ENCODE results near the gene AGPAT3.

Gene AGPAT3

DNA sequence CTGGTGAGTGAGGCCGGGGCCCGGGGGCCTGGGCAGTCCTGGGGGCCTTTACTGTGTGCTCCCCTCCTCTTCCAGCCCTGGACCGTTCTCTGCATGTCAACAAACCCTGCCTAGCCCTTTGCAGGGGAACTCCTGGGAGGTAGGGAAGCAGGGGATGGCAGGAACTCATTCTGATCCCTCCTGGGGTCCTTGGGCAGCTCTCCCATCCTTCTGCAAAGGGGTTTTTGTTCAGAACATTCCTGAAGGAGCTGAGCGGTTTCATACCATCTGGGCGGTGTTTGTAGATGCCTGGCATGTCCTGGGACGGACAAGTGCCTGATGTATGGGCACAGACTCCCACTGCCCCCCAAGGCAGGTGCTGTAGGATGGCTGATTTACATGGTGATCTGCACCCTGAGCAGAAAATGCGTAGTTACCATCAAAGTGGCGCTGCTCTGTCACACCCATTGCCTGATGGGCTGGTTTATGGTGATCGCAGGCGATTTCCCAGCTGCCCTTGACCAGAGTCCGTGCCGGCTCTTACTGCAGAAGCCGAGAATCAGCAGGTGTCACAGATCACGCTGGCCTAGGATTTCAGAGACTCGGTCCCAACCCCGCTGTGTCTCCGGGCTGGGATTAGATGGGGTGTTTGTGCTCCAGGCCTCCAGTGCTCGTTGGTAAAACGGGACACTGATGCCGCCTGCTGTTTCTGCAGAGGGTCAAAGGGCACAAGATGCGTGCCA lies 75.5 kb downstream of the AGPAT3 start:
- DNase-seq, result no peak

GRCh38 chr21:43942201-43942600 lies 77.2 kb downstream of the AGPAT3 start:
- no peak for DNase-seq

DNA sequence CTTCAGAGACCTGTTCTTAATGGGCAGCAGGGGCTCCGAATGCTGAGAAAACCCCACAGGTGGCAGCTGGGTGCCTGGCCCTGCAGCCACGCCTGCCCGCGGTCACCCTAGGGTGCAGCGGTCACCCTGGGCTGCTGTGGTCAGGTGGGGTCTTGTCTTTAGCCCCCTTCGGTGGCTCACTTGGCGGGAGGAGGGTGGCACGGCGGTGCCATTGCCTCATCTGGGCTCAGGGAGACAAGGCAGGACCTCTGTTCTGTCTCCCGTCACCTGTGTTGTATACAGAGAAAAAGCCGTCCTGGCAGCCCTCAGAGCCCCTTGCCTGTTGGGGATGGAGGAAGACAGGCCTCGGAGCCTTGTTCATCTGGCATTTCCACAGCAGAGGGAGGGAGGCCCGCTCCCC lies 77.6 kb downstream of the AGPAT3 start:
- no peak for DNase-seq

GRCh38 chr21:43943512-43944077 lies 78.6 kb downstream of the AGPAT3 start:
- DNase-seq, result no peak

DNA sequence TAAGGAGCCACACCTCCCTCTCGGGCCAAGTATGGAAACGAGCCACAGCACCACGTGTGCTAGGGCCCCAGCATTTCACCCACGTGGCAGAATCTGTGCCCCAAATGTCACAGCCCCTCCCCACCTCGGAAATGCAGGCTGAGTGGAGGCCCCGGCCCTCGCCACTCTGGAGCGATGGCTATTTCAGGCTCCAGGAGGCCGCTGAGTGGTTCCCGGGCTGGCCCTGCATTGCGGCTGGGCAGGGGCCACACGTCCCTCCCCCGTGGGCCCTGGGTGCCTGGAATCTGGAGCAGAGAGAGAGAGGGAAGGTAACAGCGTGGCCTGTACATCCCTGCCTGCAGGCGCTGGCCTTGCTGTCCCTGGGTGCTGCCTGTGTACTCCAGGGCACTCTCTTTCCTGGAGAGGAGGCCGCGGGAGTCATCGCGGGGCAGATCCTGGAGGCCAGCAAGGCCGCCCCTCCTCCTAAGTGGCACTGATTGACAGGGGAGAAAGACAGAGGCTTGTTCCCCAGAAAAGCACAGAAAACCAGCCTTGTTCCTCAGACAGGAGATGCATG lies 79.1 kb downstream of the AGPAT3 start:
- DNase-seq, result no peak

DNA sequence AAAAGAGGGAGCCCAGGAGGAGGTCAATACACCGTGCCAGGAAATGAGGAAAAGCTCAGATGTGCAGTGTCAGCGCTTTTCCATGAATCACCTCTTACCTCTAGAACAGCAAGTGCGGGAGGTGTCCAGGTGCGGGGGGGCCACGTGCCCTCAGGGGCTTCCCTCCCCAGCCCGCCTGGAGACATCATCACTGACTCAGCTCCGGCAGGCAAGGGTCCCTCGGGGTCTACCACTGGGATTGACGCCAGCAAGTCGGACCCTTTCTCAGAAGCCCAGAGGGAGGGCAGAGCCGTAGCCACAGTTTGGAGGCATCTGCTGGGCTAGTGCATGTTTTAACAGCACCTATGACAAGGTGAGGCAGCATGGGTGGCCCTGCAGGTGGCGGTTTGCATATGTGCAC lies 79.7 kb downstream of the AGPAT3 start:
- DNase-seq, result no peak

DNA sequence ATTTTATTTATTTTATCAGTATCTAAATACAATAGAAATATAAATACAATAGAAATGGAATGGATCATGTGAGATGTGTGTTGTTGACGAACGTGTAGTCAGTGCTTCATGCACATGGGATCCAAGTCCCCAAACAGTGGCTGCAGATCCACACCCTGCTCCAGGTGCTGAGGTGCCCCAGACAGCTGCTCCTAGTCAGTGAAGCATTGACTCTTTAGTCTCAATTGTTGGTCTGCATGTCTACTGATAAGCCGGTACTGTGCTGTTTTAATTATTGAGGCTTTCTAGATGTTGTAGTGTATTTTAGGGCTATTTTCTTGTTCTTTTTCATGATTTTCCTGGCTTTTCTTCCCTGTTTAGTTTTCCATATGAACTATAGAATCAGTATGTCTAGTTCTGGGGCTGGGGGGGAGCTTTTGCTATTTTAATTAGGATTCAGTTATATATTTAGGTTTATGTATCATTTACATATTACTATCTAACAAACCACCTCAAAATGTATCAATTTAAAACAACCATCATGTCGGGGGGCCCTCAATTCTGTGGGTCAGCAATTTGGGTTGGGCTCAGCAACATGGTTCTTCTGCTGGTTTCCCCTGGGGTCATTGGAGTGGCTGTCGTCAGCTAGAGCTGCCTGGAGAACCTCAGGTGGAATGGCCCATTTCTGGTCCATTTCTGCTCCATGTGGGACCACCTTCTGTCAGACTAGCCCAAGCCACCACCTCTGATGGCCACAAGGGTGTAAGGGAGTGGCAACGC lies 83.9 kb downstream of the AGPAT3 start:
- no peak for DNase-seq

- DNase-seq, result no peak
Measured at GRCh38 chr21:43949499-43950208, 84.6 kb downstream of the AGPAT3 start.

GRCh38 chr21:43950481-43950880 lies 85.5 kb downstream of the AGPAT3 start:
- DNase-seq, result no peak

- DNase-seq, result no peak
Measured at GRCh38 chr21:43950936-43951335, 85.9 kb downstream of the AGPAT3 start.

GRCh38 chr21:43951911-43952703 lies 87.1 kb downstream of the AGPAT3 start:
- DNase-seq, result no peak

DNA sequence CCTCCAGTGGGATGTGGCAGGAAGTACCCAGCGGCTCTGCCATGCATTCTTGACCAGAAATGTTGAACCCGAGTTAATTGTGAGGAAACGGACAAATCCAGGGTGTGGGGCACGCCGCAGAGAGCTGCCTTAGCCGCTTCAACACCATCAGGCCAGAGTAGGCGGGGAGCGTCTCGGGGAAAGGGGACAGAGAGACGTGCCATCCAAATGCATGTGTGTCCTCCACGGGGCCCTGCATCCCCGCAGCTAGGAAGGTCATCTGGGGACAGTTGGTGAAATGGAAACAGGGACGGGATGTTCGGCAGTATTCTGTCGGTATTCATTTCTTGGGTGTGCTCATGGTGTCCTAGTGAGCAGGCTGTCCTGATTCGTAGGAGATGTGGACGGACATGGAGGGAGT lies 88.0 kb downstream of the AGPAT3 start:
- no peak for DNase-seq

DNA sequence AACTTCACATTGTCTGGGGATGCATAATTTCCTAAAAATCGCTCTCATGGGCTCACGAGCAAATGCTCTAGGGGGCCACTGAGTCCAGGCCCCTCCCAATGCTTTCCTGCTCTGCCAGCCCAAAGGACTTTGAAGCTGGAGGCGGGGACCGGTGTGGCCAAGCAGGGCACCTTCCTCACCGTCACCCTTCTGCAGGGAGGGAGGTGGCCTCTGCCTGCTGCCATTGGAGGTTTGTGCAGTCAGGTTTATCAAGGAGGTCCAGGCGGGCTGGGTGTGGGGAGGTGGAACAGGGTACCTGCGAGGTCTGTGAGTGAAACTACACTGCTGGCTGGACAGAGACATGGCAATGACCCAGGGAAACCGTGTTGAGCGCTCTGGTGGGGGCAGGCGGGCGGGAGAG lies 89.0 kb downstream of the AGPAT3 start:
- no peak for DNase-seq

DNA sequence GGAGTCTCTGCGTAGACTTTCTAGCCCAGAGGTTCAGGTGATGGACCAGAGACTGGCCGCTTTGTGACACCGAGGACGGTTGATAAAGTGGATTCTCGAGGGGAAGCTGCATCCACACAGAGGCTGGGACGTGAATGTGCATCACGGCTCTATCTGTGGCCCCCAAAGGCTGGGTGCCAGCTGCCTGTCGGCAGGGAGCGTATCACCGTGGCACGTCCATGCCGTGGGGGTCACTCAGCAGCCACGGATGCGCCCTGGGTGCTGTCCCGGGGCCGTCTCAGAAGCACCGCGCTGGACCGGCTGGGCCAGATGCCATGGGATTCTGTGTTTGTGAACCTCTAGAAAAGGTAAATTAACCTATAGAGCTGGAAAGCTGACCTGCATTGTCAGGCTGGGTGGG lies 89.9 kb downstream of the AGPAT3 start:
- DNase-seq, result no peak

DNA sequence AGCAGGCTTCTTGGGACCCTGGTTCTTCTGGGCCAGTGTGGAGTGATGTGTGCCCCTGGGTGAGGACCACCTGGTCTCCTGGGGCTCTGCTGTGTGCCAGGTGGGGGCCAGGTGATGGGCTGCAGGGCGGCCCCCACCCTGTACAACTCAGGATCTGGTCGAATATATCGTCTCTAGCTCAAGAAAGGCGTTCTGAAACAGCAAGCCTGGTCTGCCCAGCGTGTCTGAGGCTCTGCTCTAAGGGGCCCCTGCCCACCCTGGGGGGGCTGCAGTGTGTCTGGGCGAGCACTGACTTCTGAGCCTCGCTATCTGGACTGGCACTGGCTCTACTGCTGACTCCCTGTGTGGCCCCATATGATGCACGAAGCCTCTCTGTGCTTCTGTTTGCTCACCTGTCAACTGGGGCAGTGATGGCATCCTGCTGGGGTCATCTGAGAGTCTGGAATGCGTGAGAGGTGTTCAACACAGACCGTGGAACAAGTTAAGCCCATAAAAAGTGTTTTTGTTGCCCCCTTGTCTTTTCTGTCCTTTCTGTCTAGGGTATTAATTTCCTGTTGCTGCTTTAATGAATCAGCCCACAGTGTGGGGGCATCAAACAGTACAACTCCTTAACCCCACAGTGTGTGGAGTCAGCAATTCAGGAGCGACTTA lies 91.1 kb downstream of the AGPAT3 start:
- DNase-seq, result no peak

DNA sequence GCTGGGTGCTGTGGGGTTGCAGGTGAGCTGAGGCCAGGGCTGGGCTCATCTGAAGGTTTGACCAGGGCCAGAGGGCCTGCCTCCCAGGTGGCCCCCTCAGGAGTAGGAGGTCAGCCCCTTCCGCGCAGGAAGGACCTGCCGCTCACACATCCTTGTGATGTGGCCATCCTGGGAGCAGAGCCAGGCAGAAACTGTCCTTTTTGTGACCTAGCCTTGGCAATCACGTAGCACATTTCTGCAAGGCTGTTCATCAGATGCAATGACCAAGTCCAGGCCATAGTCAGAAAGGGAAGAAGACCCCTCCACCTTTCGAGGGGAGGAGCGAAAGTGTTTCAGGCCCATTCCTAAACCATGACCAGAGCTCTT lies 91.6 kb downstream of the AGPAT3 start:
- DNase-seq, result no peak

- no peak for DNase-seq
Measured at GRCh38 chr21:43957128-43957571, 92.1 kb downstream of the AGPAT3 start.

DNA sequence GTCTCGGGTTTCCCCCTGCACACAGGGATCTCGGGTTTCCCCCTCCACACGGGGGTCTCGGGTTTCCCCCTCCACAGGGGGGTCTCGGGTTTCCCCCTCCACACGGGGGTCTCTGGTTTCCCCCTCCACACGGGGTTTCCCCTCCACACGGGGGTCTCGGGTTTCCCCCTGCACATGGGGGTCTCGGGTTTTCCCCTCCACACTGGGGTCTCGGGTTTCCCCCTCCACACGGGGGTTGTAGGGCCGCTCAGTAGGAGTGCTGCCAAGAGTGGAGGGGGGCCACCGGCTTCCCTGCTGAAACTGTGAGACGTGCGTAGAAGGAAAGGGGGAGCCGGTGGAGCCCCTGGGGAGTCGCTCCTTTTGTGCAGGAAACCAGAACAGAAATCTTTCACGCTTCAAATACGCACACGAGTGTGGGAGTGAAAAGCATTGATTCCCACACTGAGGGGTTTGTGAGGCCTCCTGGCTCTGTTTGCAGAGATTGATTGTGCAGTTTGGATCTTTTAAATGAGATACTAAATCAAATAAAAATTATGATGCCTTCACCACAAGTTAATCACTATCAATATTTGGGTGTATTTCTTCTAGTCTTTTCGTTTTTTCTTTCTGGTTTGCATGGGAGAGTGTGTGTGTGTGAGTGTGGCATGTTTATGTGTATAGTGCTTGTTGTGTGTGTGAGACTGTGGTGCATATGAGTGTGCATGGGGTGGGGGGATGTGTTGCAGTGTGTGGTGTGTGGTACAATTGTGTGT lies 92.8 kb downstream of the AGPAT3 start:
- no peak for DNase-seq

- DNase-seq, result no peak
Measured at GRCh38 chr21:43958364-43959158, 93.5 kb downstream of the AGPAT3 start.
